Skeletal muscle tissue (tissue), 4 donors: ENCODE data around the gene TBCEL. TPM values are rescaled to one million over a fixed set of nuclear protein-coding genes. Genes with fewer than 3 reads are reported as not detected.

Experiments used
- H3K27ac ChIP-seq: one replicate; pipeline ENCODE4 v1.7.0; 2013; ENCODE audit warnings: mild to moderate bottlenecking, low read depth, low read length, inconsistent platforms
- H3K27me3 ChIP-seq, 3 donors: one replicate each; pipeline ENCODE4 v1.7.0; 2013; ENCODE audit warnings: low read length in 3 of 3; ENCODE audit not compliant: control insufficient read depth in 3 of 3, insufficient read depth in 3 of 3
- H3K36me3 ChIP-seq, 3 donors: one replicate each; pipeline ENCODE4 v1.7.0; 2013; ENCODE audit warnings: low read length in 3 of 3; ENCODE audit not compliant: control insufficient read depth in 3 of 3, insufficient read depth in 3 of 3
- H3K4me1 ChIP-seq, 3 donors: one replicate each; pipeline ENCODE4 v1.7.0; 2013; ENCODE audit warnings: low read length in 3 of 3, mild to moderate bottlenecking in 3 of 3; ENCODE audit not compliant: control insufficient read depth in 3 of 3, insufficient read depth in 3 of 3
- H3K4me3 ChIP-seq, 3 donors: one replicate each; pipeline ENCODE4 v1.7.0; 2013; ENCODE audit warnings: low read length in 3 of 3
- H3K9ac ChIP-seq, 3 donors: one replicate each; pipeline ENCODE4 v1.7.0; 2013; ENCODE audit warnings: low read length in 3 of 3, mild to moderate bottlenecking in 3 of 3, moderate library complexity in 2 of 3, low read depth in 1 of 3
- H3K9me3 ChIP-seq, 3 donors: one replicate each; pipeline ENCODE4 v1.7.0; 2013; ENCODE audit warnings: low read length in 3 of 3; ENCODE audit not compliant: control insufficient read depth in 3 of 3
- total RNA-seq: library from RNA; depleted of rRNA; stranded (reverse); fragments of >200 nt; gene quantifications from one replicate; pipeline ENCODE4 v1.2.3, GENCODE V29; 2014
- donor health status: Osteomylitis.

TBCEL gene
- total RNA-seq, 1 donor from 2014 or later = 31.3 TPM

DNA sequence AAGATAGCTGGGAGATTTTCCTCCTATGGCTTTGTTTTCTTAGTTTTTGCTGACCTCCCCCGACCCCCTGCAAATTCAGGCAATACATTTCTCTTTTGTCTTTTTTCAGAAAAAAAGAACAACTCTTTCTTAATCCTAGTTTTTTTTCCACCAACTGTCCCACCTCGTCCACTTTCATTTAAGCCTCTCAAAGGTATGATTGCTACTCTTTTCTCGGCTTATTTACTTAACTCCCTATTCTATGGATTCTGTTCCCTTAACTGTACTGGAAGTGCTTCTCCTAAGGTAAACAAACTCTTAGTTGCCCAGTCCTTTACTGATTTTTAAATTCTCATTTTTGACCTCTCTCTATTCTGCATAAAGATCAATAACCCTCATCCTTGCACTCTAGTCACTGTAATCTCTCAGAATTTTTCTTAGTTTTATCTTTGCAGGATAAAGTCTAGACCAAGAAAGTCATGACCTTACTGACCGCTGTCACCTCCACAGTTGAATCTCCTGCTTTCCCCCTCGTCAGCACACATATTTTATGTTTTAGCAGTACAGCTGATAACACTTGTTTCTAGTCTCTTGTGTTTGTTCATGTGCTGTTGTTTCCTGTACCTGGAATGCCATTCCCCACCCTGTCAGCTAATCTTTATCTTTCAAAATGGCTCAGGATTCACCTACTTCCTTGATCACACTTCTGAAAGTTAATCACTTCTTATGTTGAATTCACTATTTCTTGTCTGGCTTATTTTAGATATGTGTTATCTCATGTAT is 14.9 kb downstream of the TBCEL start:
- Histone ChIP-seq H3K9me3 (no peaks in the 10 kb centered on the region), H3K27me3 (no peaks in the 10 kb centered on the region), H3K9ac (no peak overlapping the region), H3K36me3 (no peaks in the 10 kb centered on the region), H3K4me3 (no peak overlapping the region), H3K4me1 (peaks cover 0 to 7% (median 0%) of the 10 kb centered on the region in 3 donors), H3K27ac (no peak overlapping the region)

DNA sequence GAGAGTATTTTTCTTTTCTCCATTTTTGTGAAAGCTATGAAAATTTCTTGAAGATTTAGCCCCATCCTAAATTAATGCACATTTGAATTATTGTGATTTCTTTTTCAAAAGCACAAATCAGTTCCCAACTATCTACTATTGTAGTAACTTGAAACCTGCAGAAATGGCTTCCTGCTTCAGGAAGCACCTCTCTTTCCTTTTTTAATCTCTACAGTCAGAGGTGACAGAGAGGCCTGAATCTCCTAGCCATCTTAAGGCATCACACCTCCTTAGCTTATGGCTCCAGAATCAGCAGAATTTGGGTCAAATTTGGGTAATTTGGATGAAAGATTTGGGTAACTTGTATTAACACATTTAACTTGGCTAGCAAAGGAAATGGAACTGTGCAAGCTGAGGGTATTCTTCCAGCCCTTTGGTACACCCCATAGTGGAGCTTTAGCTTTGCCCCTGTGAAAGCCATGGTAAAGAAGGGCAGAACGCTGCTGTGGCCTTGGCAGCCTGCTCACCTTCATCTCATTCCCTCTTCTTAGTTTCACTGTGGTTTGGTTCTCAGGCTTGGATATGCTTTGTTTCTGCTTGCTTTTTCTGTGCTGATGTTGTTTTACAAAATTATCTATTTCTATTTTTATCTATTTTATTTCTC is 16.2 kb downstream of the TBCEL start:
- Histone ChIP-seq H3K4me3 (no peak overlapping the region), H3K9ac (no peak overlapping the region), H3K27ac (no peak overlapping the region), H3K27me3 (no peaks in the 10 kb centered on the region), H3K36me3 (no peaks in the 10 kb centered on the region), H3K4me1 (peaks cover 0 to 7% (median 0%) of the 10 kb centered on the region in 3 donors), H3K9me3 (no peaks in the 10 kb centered on the region)

DNA sequence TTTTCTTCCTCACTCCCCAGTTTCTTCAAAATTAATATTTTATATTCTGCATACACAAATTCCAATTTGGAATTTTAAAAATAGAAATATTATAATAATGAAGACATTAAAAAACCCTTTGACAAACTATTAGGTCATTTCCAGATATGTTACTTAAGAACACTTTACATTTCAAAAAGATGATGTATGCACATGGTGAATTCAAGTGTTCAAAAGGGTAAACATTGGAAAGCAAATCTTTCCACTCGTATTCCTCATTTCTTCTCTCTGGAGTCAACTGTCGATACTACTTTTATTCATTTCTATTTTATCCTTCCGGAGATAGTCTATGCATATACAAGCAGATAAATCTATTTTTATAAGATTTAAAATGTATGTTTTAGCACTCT is 16.7 kb downstream of the TBCEL start:
- H3K9ac ChIP-seq = no peak overlapping the region
- no peak overlapping the region for H3K4me3 ChIP-seq
- H3K4me1 ChIP-seq = peaks cover 0 to 7% (median 0%) of the 10 kb centered on the region in 3 donors
- no peaks in the 10 kb centered on the region for H3K36me3 ChIP-seq
- no peak overlapping the region for H3K27ac ChIP-seq
- no peaks in the 10 kb centered on the region for H3K27me3 ChIP-seq
- H3K9me3 ChIP-seq = no peaks in the 10 kb centered on the region

DNA sequence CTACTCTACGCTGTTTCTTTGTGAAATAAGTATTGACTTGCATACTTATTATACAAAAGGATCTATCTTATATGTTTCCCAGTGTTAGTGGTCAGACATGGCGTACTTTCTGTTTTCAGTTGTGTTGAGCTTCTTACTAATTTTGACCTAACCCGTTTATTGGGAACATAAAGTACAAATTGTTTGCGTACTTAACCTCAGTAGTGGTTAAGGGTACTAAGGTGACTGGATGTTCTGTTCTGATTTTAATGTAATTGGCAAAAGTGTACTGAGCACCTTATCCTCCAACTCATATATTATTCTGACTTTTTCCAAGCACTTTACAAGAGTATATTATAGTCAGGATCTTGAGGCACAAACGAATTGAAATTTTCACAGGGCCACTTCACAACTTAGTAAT is 17.2 kb downstream of the TBCEL start:
- Histone ChIP-seq H3K9me3 (no peaks in the 10 kb centered on the region), H3K36me3 (no peaks in the 10 kb centered on the region), H3K27me3 (no peaks in the 10 kb centered on the region), H3K27ac (no peak overlapping the region), H3K4me1 (peaks cover 0 to 7% (median 0%) of the 10 kb centered on the region in 3 donors), H3K4me3 (no peak overlapping the region), H3K9ac (no peak overlapping the region)

DNA sequence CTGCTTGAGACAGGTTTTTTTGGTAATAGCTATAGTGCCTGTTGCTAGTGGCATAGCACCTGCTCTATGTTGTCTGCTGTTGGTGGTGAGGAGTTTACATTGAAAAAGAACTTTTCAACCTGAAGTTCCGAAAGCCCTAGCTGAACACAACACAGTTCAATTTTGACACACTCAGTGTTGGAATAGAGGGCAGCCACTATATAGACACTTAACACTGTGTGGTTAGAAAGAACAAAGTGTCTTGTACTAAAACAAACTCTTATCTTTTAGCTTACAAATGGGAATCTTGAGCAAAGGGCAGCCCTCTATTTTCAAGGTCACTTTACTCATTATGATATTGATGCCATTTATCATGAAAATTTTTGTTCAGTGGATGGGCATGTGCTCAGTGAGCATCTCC is 18.4 kb downstream of the TBCEL start:
- Histone ChIP-seq H3K4me1 (peaks cover 0 to 7% (median 0%) of the 10 kb centered on the region in 3 donors), H3K27me3 (no peaks in the 10 kb centered on the region), H3K36me3 (peaks cover 0 to 2% (median 1%) of the 10 kb centered on the region in 3 donors), H3K9ac (no peak overlapping the region), H3K4me3 (no peak overlapping the region), H3K9me3 (no peaks in the 10 kb centered on the region), H3K27ac (no peak overlapping the region)

DNA sequence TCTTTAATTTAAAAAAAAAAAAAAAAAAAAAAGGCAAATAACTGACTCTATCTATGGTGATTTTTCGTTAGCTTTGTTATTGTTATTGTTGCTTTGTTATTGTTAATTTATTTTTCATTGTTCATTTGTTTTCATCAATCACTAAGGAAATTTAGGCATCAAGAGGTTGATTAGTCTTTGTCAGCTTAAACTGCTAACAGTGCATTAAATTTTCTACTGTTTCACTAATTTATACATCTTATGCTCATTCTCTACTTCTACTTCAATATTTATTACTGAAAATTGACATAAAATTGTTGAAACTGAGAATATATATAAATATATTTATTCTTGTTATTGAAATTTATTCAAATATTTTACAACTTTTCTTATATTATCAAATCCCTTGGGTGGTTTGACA is 24.0 kb downstream of the TBCEL start:
- Histone ChIP-seq H3K9ac (no peak overlapping the region), H3K9me3 (no peaks in the 10 kb centered on the region), H3K4me1 (no peaks in the 10 kb centered on the region), H3K4me3 (no peak overlapping the region), H3K36me3 (peaks cover 0 to 10% (median 5%) of the 10 kb centered on the region in 3 donors), H3K27ac (no peak overlapping the region), H3K27me3 (no peaks in the 10 kb centered on the region)

DNA sequence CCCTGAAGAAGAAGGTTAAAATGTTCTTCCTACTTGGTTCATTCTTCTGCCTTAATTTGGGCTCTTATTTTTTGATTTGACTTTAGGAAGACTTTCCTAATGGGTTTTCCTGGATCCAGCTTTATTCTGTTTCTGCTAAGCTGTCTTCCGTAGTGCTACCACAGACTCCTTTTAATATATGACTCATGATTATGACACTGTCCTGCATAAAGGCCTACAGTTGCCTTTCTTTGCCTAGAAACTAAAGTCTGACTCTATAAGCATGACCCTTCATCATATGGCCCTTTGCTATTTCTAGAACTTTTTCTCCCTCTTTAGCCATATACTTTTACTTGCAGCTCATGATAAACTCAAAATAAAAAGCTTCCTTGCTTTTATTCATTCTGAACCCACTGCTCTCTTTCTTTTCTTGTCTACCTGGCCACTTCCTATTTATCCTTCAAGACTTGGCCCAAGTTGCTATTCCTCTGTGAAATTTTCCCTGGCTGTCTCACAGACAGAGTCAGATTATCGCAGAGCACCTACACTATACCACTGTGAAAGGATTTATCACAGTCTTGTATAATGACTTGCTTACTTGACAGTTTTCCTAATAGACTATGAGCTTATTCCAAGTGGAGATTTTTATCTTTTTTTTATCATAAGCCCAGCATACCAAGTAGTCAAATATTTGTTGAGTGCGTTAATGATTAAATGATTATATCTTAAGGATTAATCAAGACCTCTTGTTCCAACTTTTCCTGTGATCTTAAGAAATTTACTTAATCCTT is 24.7 kb downstream of the TBCEL start:
- H3K36me3 ChIP-seq = peaks cover 1 to 13% (median 11%) of the 10 kb centered on the region in 3 donors
- no peaks in the 10 kb centered on the region for H3K9me3 ChIP-seq
- no peak overlapping the region for H3K27ac ChIP-seq

DNA sequence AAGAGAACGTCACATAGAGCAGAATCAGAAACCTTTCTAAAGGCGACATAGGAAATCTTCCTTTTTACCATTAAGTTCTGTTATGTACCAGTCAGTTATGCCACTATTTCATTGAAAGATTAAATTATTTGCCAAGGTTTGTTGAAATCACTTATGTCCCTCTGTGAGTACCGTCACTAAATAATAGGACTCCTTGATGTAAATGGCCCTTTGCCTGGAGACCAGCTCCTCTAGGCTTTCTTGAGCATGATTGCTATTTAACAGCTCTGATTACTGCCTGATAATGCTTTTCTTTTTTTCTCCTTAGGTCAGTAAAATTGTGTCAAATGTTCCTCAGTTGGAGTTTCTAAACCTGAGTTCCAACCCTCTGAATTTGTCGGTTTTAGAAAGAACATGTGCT is 29.3 kb downstream of the TBCEL start:
- H3K36me3 ChIP-seq = peaks cover 14 to 20% (median 16%) of the 10 kb centered on the region in 3 donors
- no peaks in the 10 kb centered on the region for H3K9me3 ChIP-seq
- H3K4me3 ChIP-seq = no peak overlapping the region
- no peaks in the 10 kb centered on the region for H3K4me1 ChIP-seq
- no peak overlapping the region for H3K9ac ChIP-seq
- H3K27me3 ChIP-seq = no peaks in the 10 kb centered on the region
- no peak overlapping the region for H3K27ac ChIP-seq

More for the DNA sequence above, 24.7 kb downstream of the TBCEL start:
- Histone ChIP-seq H3K27me3 (no peaks in the 10 kb centered on the region), H3K4me1 (no peaks in the 10 kb centered on the region), H3K9ac (no peak overlapping the region), H3K4me3 (no peak overlapping the region)

DNA sequence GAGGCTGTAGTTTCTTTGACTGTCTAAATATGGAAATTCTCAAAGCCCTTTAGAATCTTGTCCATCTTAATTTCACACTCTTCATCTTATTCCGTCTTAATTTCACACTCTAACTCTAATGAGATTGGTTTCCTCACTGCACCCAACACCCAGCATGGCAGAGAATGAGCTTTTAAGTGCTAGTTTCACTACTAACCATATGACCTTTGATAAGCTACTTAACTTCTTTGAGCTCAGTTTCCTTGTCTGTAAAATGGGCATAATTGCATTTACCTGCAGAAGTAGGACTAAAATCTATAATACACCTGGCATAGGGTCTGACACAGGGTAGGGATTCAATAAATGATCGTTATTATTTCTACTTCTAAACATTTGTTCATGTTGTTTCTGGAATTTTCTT is 30.4 kb downstream of the TBCEL start:
- Histone ChIP-seq H3K36me3 (peaks cover 14 to 18% (median 16%) of the 10 kb centered on the region in 3 donors), H3K4me3 (no peak overlapping the region)

DNA sequence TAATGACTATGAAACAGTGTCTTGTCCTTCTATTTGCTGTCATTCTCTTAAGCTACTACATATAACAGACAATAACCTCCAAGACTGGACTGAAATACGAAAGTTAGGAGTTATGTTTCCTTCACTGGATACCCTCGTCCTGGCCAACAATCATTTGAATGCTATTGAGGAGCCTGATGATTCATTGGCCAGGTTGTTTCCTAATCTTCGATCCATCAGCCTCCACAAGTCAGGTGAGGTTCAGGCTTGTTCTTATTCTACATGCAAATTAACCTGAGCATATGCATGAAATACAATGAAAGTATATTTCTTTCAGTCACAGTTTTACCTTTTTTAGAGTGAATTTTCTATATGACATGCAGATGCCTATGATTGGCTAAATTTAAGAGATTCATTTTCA is 31.2 kb downstream of the TBCEL start:
- Histone ChIP-seq H3K9ac (no peak overlapping the region), H3K4me1 (no peaks in the 10 kb centered on the region), H3K9me3 (no peaks in the 10 kb centered on the region), H3K27ac (no peak overlapping the region), H3K36me3 (peaks cover 14 to 18% (median 16%) of the 10 kb centered on the region in 3 donors), H3K27me3 (no peaks in the 10 kb centered on the region), H3K4me3 (no peak overlapping the region)

More for the DNA sequence above, 30.4 kb downstream of the TBCEL start:
- Histone ChIP-seq H3K27me3 (no peaks in the 10 kb centered on the region), H3K27ac (no peak overlapping the region), H3K9me3 (no peaks in the 10 kb centered on the region), H3K9ac (no peak overlapping the region), H3K4me1 (no peaks in the 10 kb centered on the region)
